Activated T-cell treated with anti-CD3 and anti-CD28 coated beads, Interleukin-2, amount 50 U/mL, for 24 hours (primary cell): Measurements from ENCODE around the gene LSM2.
"Not testable (repeated sequence)": the region's sequence is repeated elsewhere in the genome, so short reads cannot be mapped to it uniquely, and the experiment has no call there.

Source experiments
- DNase-seq: peaks from one replicate; pipeline ENCODE4 v3.0.0-alpha.2; 2020
- H3K27ac Mint-ChIP-seq: 2 replicates; pipeline ENCODE4 v1.8.0; 2020; ENCODE audit warnings: mild to moderate bottlenecking, mixed read lengths
- H3K27me3 Mint-ChIP-seq: 2 replicates; pipeline ENCODE4 v1.8.0; 2020; ENCODE audit warnings: mixed read lengths
- H3K36me3 Mint-ChIP-seq: 2 replicates; pipeline ENCODE4 v1.8.0; 2020; ENCODE audit warnings: low read depth, mixed read lengths
- H3K4me1 Mint-ChIP-seq: 2 replicates; pipeline ENCODE4 v1.8.0; 2020; ENCODE audit warnings: low read depth, mixed read lengths
- H3K4me3 Mint-ChIP-seq: 2 replicates; pipeline ENCODE4 v1.8.0; 2020; ENCODE audit warnings: mild to moderate bottlenecking, moderate library complexity, mixed read lengths
- H3K9me3 Mint-ChIP-seq: 2 replicates; pipeline ENCODE4 v1.8.0; 2020; ENCODE audit warnings: mixed read lengths

LSM2 gene

GRCh38 chr6:31817929-31818511 is 11.3 kb upstream of the LSM2 start:
- DNase-seq, H3K9me3 Mint-ChIP-seq, H3K27me3 Mint-ChIP-seq: not testable (repeated sequence)
- peak overlapping the region; percentile 84 for H3K4me3 Mint-ChIP-seq
- peak overlapping the region; percentile 89 for H3K27ac Mint-ChIP-seq
- H3K4me1 Mint-ChIP-seq: peaks cover 68% of the 10 kb centered on the region
- H3K36me3 Mint-ChIP-seq: peaks cover 14% of the 10 kb centered on the region

GRCh38 chr6:31817133-31817928 is 10.6 kb upstream of the LSM2 start:
- not testable (repeated sequence) for H3K27me3 Mint-ChIP-seq, H3K9me3 Mint-ChIP-seq
- H3K27ac Mint-ChIP-seq: peak overlapping the region; percentile 89
- peaks cover 68% of the 10 kb centered on the region for H3K4me1 Mint-ChIP-seq
- DNase-seq: peak; percentile 60
- H3K4me3 Mint-ChIP-seq: peak overlapping the region; percentile 84
- H3K36me3 Mint-ChIP-seq: peaks cover 14% of the 10 kb centered on the region

- Mint-ChIP-seq H3K4me1 (peaks cover 66% of the 10 kb centered on the region), H3K4me3 (peak within 1 kb of the TSS; percentile 83), H3K36me3 (peaks cover 19% of the 10 kb centered on the region), H3K27ac (peak within 1 kb of the TSS; percentile 98), H3K9me3 (no peaks in the 10 kb centered on the region), H3K27me3 (no peaks in the 10 kb centered on the region)
- DNase-seq: peak; percentile 76
Observed at GRCh38 chr6:31815025-31815838, 8.5 kb upstream of the LSM2 start, which contains the start of the genes HSPA1A and HSPA1L. HSPA1A (plus strand) TSS chr6:31815543; CDS start chr6:31815757, 214 bp downstream. HSPA1L (minus strand) TSS chr6:31815283; CDS start chr6:31811972, 3,311 bp downstream.

- Mint-ChIP-seq H3K4me3 (peak overlapping the region; percentile 83), H3K9me3 (no peaks in the 10 kb centered on the region), H3K4me1 (peaks cover 61% of the 10 kb centered on the region), H3K27me3 (no peaks in the 10 kb centered on the region), H3K36me3 (peaks cover 23% of the 10 kb centered on the region), H3K27ac (peak overlapping the region; percentile 95)
- DNase-seq: peak; percentile 70
Observed at GRCh38 chr6:31814677-31815024, 7.9 kb upstream of the LSM2 start.

GRCh38 chr6:31813465-31813849 is 6.7 kb upstream of the LSM2 start:
- peak overlapping the region; percentile 69 for H3K4me3 Mint-ChIP-seq
- peaks cover 55% of the 10 kb centered on the region for H3K4me1 Mint-ChIP-seq

GRCh38 chr6:31811645-31812044 is 4.9 kb upstream of the LSM2 start:
- peak overlapping the region; percentile 98 for H3K27ac Mint-ChIP-seq
- H3K36me3 Mint-ChIP-seq: peaks cover 12% of the 10 kb centered on the region
- H3K9me3 Mint-ChIP-seq: no peaks in the 10 kb centered on the region
- no peak for DNase-seq
- peak overlapping the region; percentile 69 for H3K4me3 Mint-ChIP-seq
- no peaks in the 10 kb centered on the region for H3K27me3 Mint-ChIP-seq
- peaks cover 45% of the 10 kb centered on the region for H3K4me1 Mint-ChIP-seq

More at GRCh38 chr6:31813465-31813849, 6.7 kb upstream of the LSM2 start:
- no peaks in the 10 kb centered on the region for H3K9me3 Mint-ChIP-seq
- DNase-seq: no peak
- H3K36me3 Mint-ChIP-seq: peaks cover 19% of the 10 kb centered on the region
- peak overlapping the region; percentile 98 for H3K27ac Mint-ChIP-seq
- no peaks in the 10 kb centered on the region for H3K27me3 Mint-ChIP-seq

GRCh38 chr6:31808599-31808998 is 1.8 kb upstream of the LSM2 start:
- not testable (repeated sequence) for H3K4me3 Mint-ChIP-seq, H3K27me3 Mint-ChIP-seq, DNase-seq, H3K9me3 Mint-ChIP-seq, H3K27ac Mint-ChIP-seq
- H3K4me1 Mint-ChIP-seq: peaks cover 44% of the 10 kb centered on the region
- peaks cover 39% of the 10 kb centered on the region for H3K36me3 Mint-ChIP-seq

- Mint-ChIP-seq H3K36me3 (peaks cover 56% of the 10 kb centered on the region), H3K4me1 (peaks cover 29% of the 10 kb centered on the region)
- no peak for DNase-seq
Observed at GRCh38 chr6:31805939-31806469, 762 bp downstream of the LSM2 start.

GRCh38 chr6:31801031-31801927 is 5.5 kb downstream of the LSM2 start:
- H3K9me3 Mint-ChIP-seq, H3K27me3 Mint-ChIP-seq, H3K4me3 Mint-ChIP-seq, DNase-seq, H3K27ac Mint-ChIP-seq: not testable (repeated sequence)
- Mint-ChIP-seq H3K4me1 (peaks cover 44% of the 10 kb centered on the region), H3K36me3 (peaks cover 80% of the 10 kb centered on the region)

More at GRCh38 chr6:31805939-31806469, 762 bp downstream of the LSM2 start:
- Mint-ChIP-seq H3K27ac (peak overlapping the region; percentile 98), H3K27me3 (no peaks in the 10 kb centered on the region), H3K4me3 (peak overlapping the region; percentile 93), H3K9me3 (no peaks in the 10 kb centered on the region)

GRCh38 chr6:31799781-31800180 is 7.0 kb downstream of the LSM2 start:
- no peak overlapping the region for H3K27ac Mint-ChIP-seq
- H3K9me3 Mint-ChIP-seq: no peaks in the 10 kb centered on the region
- DNase-seq: no peak
- H3K27me3 Mint-ChIP-seq: no peaks in the 10 kb centered on the region
- H3K4me3 Mint-ChIP-seq: no peak overlapping the region
- H3K36me3 Mint-ChIP-seq: peaks cover 72% of the 10 kb centered on the region
- peaks cover 37% of the 10 kb centered on the region for H3K4me1 Mint-ChIP-seq

- H3K27ac Mint-ChIP-seq: peak overlapping the region; percentile 92
- DNase-seq: no peak
- H3K4me3 Mint-ChIP-seq: no peak overlapping the region
- no peaks in the 10 kb centered on the region for H3K9me3 Mint-ChIP-seq
- H3K4me1 Mint-ChIP-seq: peaks cover 41% of the 10 kb centered on the region
- H3K36me3 Mint-ChIP-seq: peaks cover 71% of the 10 kb centered on the region
- no peaks in the 10 kb centered on the region for H3K27me3 Mint-ChIP-seq
Observed at GRCh38 chr6:31797588-31797987, 9.2 kb downstream of the LSM2 start.

GRCh38 chr6:31796993-31797385 is 9.8 kb downstream of the LSM2 start:
- peaks cover 47% of the 10 kb centered on the region for H3K4me1 Mint-ChIP-seq
- peaks cover 73% of the 10 kb centered on the region for H3K36me3 Mint-ChIP-seq
- H3K4me3 Mint-ChIP-seq: no peak overlapping the region
- peak overlapping the region; percentile 92 for H3K27ac Mint-ChIP-seq
- no peaks in the 10 kb centered on the region for H3K27me3 Mint-ChIP-seq
- DNase-seq: no peak
- H3K9me3 Mint-ChIP-seq: no peaks in the 10 kb centered on the region

GRCh38 chr6:31795616-31796298 is 11.0 kb downstream of the LSM2 start, which contains the start of gene VARS1:
VARS1 (minus strand) TSS chr6:31795752; CDS start chr6:31795217, 535 bp downstream.
- Mint-ChIP-seq H3K36me3 (peaks cover 74% of the 10 kb centered on the region), H3K9me3 (no peaks in the 10 kb centered on the region), H3K27ac (peak within 1 kb of the TSS; percentile 99), H3K27me3 (no peaks in the 10 kb centered on the region), H3K4me1 (peaks cover 51% of the 10 kb centered on the region), H3K4me3 (peak within 1 kb of the TSS; percentile 95)
- peak; percentile 92 for DNase-seq
